GM23338 (cell line): Measurements from ENCODE around the gene HECTD1. TPM values are rescaled to one million over a fixed set of nuclear protein-coding genes. Genes with fewer than 3 reads are reported as not detected.

Source experiments
- ATAC-seq: fragments of 200-7000 bp; cut with Tn5 transposase; 3 replicates; pipeline ENCODE4 v1.9.1; 2020
- DNase-seq: peaks from one replicate; pipeline ENCODE4 v3.0.0-alpha.2; 2015; ENCODE audit warnings: low spot score
- H2AFZ ChIP-seq: fragments of 200-600 bp; sonication (generic); 2 replicates; pipeline ENCODE4 v1.8.0; 2016; ENCODE audit warnings: antibody characterized with exemption, mild to moderate bottlenecking, moderate library complexity
- H3F3A ChIP-seq: fragments of 200-600 bp; sonication (generic); replicated peaks from 2 replicates; pipeline ENCODE4 v1.8.0; 2017; ENCODE audit warnings: antibody characterized with exemption, mixed run types, low read depth
- H3K27ac ChIP-seq: fragments of 200-600 bp; sonication (generic); 2 replicates; pipeline ENCODE4 v1.6.1; 2016; ENCODE audit warnings: low read depth
- H3K27me3 ChIP-seq: fragments of 200-600 bp; sonication (generic); 2 replicates; pipeline ENCODE4 v1.8.0; 2016; ENCODE audit warnings: mild to moderate bottlenecking, mixed run types, moderate library complexity; ENCODE audit not compliant: insufficient read depth
- H3K36me3 ChIP-seq: fragments of 200-600 bp; sonication (generic); 2 replicates; pipeline ENCODE4 v1.8.0; 2016; ENCODE audit warnings: mild to moderate bottlenecking; ENCODE audit not compliant: insufficient read depth
- H3K4me1 ChIP-seq: fragments of 200-600 bp; sonication (generic); 2 replicates; pipeline ENCODE4 v1.8.0; 2016; ENCODE audit warnings: mild to moderate bottlenecking, moderate library complexity; ENCODE audit not compliant: insufficient read depth
- H3K4me2 ChIP-seq: fragments of 200-600 bp; sonication (generic); 2 replicates; pipeline ENCODE4 v1.7.1; 2017; ENCODE audit warnings: mixed run types
- H3K4me3 ChIP-seq: fragments of 200-600 bp; sonication (generic); 2 replicates; pipeline ENCODE4 v1.6.1; 2016; ENCODE audit warnings: mixed run types
- H3K79me2 ChIP-seq: fragments of 200-600 bp; sonication (generic); replicated peaks from 2 replicates; pipeline ENCODE4 v1.8.0; 2017; ENCODE audit warnings: mild to moderate bottlenecking; ENCODE audit not compliant: insufficient read depth
- H3K9me2 ChIP-seq: fragments of 200-600 bp; sonication (generic); 2 replicates; pipeline ENCODE4 v1.8.0; 2017; ENCODE audit not compliant: insufficient read depth
- H4K20me1 ChIP-seq: fragments of 200-600 bp; sonication (generic); replicated peaks from 2 replicates; pipeline ENCODE4 v1.8.0; 2017; ENCODE audit warnings: mild to moderate bottlenecking; ENCODE audit not compliant: insufficient read depth
- H3K27ac Mint-ChIP-seq: 2 replicates; pipeline ENCODE4 v1.8.0; 2020; ENCODE audit warnings: inconsistent platforms, mild to moderate bottlenecking, moderate library complexity, mixed read lengths
- H3K27me3 Mint-ChIP-seq: 3 replicates; pipeline ENCODE4 v1.8.0; 2022; ENCODE audit warnings: low read depth, mild to moderate bottlenecking, moderate library complexity, mixed read lengths, inconsistent platforms; ENCODE audit not compliant: insufficient read depth, poor library complexity
- H3K36me3 Mint-ChIP-seq: 3 replicates; pipeline ENCODE4 v1.8.0; 2021; ENCODE audit warnings: low read depth, mild to moderate bottlenecking, inconsistent platforms, moderate library complexity, mixed read lengths
- H3K4me1 Mint-ChIP-seq: 3 replicates; pipeline ENCODE4 v1.8.0; 2020; ENCODE audit warnings: mild to moderate bottlenecking, inconsistent platforms, mixed read lengths
- H3K4me3 Mint-ChIP-seq: 3 replicates; pipeline ENCODE4 v1.8.0; 2021; ENCODE audit warnings: moderate library complexity, mild to moderate bottlenecking, inconsistent platforms, mixed read lengths
- H3K9me3 Mint-ChIP-seq: 3 replicates; pipeline ENCODE4 v1.8.0; 2020; ENCODE audit warnings: moderate library complexity, mild to moderate bottlenecking, inconsistent platforms, mixed read lengths
- CREB1 ChIP-seq: fragments of 250-450 bp; sonication (Bioruptor Pico); IDR thresholded peaks from 2 replicates; pipeline ENCODE4 v1.5.0; 2020; ENCODE audit warnings: low read depth, mild to moderate bottlenecking, moderate library complexity
- EZH2 ChIP-seq: fragments of 200-600 bp; sonication (generic); IDR thresholded peaks from one replicate; pipeline ENCODE4 v1.8.0; 2017; ENCODE audit warnings: antibody characterized with exemption, mild to moderate bottlenecking, low read depth; ENCODE audit not compliant: unreplicated experiment
- EZH2phosphoT487 ChIP-seq: fragments of 200-600 bp; sonication (generic); IDR thresholded peaks from one replicate; pipeline ENCODE4 v1.8.1; 2018; ENCODE audit warnings: antibody characterized with exemption; ENCODE audit not compliant: unreplicated experiment
- JUNB ChIP-seq: IDR thresholded peaks from one replicate; pipeline ENCODE4 v1.6.1; 2016; ENCODE audit warnings: antibody characterized with exemption; ENCODE audit not compliant: unreplicated experiment
- NANOG ChIP-seq: IDR thresholded peaks from 2 replicates; pipeline ENCODE4 v1.6.1; 2016; ENCODE audit warnings: antibody characterized with exemption, borderline replicate concordance
- POLR2AphosphoS5 ChIP-seq: IDR thresholded peaks from 2 replicates; pipeline ENCODE4 v1.6.1; 2016; ENCODE audit warnings: antibody characterized with exemption, low read depth
- STAT1 ChIP-seq: IDR thresholded peaks from one replicate; pipeline ENCODE4 v1.6.1; 2016; ENCODE audit warnings: antibody characterized with exemption; ENCODE audit not compliant: unreplicated experiment
- ZNF114 ChIP-seq: fragments of 250-450 bp; sonication (Bioruptor Pico); IDR thresholded peaks from 2 replicates; pipeline ENCODE4 v1.5.0; 2020; ENCODE audit warnings: mild to moderate bottlenecking, moderate library complexity
- ZNF331 ChIP-seq: fragments of 250-450 bp; sonication (Bioruptor Pico); IDR thresholded peaks from 2 replicates; pipeline ENCODE4 v1.5.0; 2020; ENCODE audit warnings: low read depth, mild to moderate bottlenecking, moderate library complexity
- polyA plus RNA-seq: library from polyadenylated mRNA; unstranded; fragments of >200 nt; fragmentation: Nextera tagmentation; extraction: Ambion mirVana; gene quantifications from 2 replicates; pipeline ENCODE4 v1.2.1, GENCODE V29; 2016
- total RNA-seq: library from RNA; depleted of rRNA; stranded (reverse); fragments of >200 nt; shearing (Covaris generic); gene quantifications from 2 replicates; pipeline ENCODE4 v1.2.3, GENCODE V29; 2014
- TF ChIP-seq, protein P1 (sequence below), 2 experiments: fragments of 200-600 bp in 1 of 2; sonication (generic) in 1 of 2; conservative IDR thresholded peaks; 2 replicates each; pipeline versions ENCODE4 v1.5.1 to v1.6.1; 2016 to 2017; ENCODE audit warnings: antibody characterized with exemption in 2 of 2, low read depth in 2 of 2, mild to moderate bottlenecking in 2 of 2, moderate library complexity in 1 of 2
- TF ChIP-seq, protein P2 (sequence below): fragments of 250-450 bp; sonication (Bioruptor Pico); IDR thresholded peaks from 2 replicates; pipeline ENCODE4 v1.5.0; 2020; ENCODE audit warnings: mild to moderate bottlenecking, moderate library complexity
- TF ChIP-seq, protein P3 (sequence below): IDR thresholded peaks from one replicate; pipeline ENCODE4 v1.6.1; 2018; ENCODE audit warnings: antibody characterized with exemption; ENCODE audit not compliant: unreplicated experiment
- TF ChIP-seq, protein P4 (sequence below): IDR thresholded peaks from 2 replicates; pipeline ENCODE4 v1.6.1; 2016; ENCODE audit warnings: antibody characterized with exemption

The HECTD1 gene
- total and polyA plus RNA-seq, 2 experiments from 2014 or later, result 42.1 to 132 TPM

DNA sequence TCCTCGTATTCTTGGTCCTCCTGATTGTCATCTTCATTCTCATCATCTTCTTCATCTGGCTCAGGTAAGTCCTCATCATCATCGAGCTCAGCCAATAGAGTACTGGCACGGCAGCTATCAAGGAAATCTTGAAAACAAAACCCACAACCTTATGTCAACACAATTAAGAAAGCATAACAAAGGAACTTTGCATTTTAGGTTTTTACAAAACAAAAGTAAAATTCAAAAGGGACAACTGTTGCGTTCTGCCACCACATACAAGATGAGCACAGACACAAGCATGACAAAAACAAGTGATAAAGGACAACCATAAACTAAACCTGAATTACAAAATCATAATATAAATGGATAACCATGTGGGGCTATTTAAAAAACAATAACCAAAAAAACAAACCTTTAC is 84.7 kb downstream of the HECTD1 start:
- H3K4me1 Mint-ChIP-seq, result peaks cover 24% of the 10 kb centered on the region
- H4K20me1 ChIP-seq, result no peaks in the 10 kb centered on the region
- no peaks in the 10 kb centered on the region for H3K9me2 ChIP-seq
- no peaks in the 10 kb centered on the region for H3K27me3 ChIP-seq
- no peaks in the 10 kb centered on the region for H3F3A ChIP-seq
- H2AFZ ChIP-seq, result no peak overlapping the region
- H3K79me2 ChIP-seq, result no peaks in the 10 kb centered on the region
- no peaks in the 10 kb centered on the region for H3K27me3 Mint-ChIP-seq
- TF ChIP-seq JUNB, result no peak
- TF ChIP-seq EZH2, result no peak
- TF ChIP-seq, protein P1, sequence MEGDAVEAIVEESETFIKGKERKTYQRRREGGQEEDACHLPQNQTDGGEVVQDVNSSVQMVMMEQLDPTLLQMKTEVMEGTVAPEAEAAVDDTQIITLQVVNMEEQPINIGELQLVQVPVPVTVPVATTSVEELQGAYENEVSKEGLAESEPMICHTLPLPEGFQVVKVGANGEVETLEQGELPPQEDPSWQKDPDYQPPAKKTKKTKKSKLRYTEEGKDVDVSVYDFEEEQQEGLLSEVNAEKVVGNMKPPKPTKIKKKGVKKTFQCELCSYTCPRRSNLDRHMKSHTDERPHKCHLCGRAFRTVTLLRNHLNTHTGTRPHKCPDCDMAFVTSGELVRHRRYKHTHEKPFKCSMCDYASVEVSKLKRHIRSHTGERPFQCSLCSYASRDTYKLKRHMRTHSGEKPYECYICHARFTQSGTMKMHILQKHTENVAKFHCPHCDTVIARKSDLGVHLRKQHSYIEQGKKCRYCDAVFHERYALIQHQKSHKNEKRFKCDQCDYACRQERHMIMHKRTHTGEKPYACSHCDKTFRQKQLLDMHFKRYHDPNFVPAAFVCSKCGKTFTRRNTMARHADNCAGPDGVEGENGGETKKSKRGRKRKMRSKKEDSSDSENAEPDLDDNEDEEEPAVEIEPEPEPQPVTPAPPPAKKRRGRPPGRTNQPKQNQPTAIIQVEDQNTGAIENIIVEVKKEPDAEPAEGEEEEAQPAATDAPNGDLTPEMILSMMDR (conservative IDR thresholded peaks at IDR 0.05; ENCODE audit: low read depth in 2 of 2), result no peak
- no peak for TF ChIP-seq EZH2phosphoT487
- TF ChIP-seq NANOG, result peak; percentile 92
- TF ChIP-seq, protein P2, sequence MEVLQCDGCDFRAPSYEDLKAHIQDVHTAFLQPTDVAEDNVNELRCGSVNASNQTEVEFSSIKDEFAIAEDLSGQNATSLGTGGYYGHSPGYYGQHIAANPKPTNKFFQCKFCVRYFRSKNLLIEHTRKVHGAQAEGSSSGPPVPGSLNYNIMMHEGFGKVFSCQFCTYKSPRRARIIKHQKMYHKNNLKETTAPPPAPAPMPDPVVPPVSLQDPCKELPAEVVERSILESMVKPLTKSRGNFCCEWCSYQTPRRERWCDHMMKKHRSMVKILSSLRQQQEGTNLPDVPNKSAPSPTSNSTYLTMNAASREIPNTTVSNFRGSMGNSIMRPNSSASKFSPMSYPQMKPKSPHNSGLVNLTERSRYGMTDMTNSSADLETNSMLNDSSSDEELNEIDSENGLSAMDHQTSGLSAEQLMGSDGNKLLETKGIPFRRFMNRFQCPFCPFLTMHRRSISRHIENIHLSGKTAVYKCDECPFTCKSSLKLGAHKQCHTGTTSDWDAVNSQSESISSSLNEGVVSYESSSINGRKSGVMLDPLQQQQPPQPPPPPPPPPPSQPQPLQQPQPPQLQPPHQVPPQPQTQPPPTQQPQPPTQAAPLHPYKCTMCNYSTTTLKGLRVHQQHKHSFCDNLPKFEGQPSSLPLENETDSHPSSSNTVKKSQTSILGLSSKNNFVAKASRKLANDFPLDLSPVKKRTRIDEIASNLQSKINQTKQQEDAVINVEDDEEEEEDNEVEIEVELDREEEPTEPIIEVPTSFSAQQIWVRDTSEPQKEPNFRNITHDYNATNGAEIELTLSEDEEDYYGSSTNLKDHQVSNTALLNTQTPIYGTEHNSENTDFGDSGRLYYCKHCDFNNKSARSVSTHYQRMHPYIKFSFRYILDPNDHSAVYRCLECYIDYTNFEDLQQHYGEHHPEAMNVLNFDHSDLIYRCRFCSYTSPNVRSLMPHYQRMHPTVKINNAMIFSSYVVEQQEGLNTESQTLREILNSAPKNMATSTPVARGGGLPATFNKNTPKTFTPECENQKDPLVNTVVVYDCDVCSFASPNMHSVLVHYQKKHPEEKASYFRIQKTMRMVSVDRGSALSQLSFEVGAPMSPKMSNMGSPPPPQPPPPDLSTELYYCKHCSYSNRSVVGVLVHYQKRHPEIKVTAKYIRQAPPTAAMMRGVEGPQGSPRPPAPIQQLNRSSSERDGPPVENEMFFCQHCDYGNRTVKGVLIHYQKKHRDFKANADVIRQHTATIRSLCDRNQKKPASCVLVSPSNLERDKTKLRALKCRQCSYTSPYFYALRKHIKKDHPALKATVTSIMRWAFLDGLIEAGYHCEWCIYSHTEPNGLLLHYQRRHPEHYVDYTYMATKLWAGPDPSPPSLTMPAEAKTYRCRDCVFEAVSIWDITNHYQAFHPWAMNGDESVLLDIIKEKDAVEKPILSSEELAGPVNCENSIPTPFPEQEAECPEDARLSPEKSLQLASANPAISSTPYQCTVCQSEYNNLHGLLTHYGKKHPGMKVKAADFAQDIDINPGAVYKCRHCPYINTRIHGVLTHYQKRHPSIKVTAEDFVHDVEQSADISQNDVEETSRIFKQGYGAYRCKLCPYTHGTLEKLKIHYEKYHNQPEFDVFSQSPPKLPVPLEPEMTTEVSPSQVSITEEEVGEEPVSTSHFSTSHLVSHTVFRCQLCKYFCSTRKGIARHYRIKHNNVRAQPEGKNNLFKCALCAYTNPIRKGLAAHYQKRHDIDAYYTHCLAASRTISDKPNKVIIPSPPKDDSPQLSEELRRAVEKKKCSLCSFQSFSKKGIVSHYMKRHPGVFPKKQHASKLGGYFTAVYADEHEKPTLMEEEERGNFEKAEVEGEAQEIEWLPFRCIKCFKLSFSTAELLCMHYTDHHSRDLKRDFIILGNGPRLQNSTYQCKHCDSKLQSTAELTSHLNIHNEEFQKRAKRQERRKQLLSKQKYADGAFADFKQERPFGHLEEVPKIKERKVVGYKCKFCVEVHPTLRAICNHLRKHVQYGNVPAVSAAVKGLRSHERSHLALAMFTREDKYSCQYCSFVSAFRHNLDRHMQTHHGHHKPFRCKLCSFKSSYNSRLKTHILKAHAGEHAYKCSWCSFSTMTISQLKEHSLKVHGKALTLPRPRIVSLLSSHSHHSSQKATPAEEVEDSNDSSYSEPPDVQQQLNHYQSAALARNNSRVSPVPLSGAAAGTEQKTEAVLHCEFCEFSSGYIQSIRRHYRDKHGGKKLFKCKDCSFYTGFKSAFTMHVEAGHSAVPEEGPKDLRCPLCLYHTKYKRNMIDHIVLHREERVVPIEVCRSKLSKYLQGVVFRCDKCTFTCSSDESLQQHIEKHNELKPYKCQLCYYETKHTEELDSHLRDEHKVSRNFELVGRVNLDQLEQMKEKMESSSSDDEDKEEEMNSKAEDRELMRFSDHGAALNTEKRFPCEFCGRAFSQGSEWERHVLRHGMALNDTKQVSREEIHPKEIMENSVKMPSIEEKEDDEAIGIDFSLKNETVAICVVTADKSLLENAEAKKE (CRISPR knock-in tag), result no peak
- TF ChIP-seq, protein P3, sequence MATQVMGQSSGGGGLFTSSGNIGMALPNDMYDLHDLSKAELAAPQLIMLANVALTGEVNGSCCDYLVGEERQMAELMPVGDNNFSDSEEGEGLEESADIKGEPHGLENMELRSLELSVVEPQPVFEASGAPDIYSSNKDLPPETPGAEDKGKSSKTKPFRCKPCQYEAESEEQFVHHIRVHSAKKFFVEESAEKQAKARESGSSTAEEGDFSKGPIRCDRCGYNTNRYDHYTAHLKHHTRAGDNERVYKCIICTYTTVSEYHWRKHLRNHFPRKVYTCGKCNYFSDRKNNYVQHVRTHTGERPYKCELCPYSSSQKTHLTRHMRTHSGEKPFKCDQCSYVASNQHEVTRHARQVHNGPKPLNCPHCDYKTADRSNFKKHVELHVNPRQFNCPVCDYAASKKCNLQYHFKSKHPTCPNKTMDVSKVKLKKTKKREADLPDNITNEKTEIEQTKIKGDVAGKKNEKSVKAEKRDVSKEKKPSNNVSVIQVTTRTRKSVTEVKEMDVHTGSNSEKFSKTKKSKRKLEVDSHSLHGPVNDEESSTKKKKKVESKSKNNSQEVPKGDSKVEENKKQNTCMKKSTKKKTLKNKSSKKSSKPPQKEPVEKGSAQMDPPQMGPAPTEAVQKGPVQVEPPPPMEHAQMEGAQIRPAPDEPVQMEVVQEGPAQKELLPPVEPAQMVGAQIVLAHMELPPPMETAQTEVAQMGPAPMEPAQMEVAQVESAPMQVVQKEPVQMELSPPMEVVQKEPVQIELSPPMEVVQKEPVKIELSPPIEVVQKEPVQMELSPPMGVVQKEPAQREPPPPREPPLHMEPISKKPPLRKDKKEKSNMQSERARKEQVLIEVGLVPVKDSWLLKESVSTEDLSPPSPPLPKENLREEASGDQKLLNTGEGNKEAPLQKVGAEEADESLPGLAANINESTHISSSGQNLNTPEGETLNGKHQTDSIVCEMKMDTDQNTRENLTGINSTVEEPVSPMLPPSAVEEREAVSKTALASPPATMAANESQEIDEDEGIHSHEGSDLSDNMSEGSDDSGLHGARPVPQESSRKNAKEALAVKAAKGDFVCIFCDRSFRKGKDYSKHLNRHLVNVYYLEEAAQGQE, result no peak
- no peak for TF ChIP-seq ZNF331 (CRISPR knock-in tag)
- no peak for TF ChIP-seq ZNF114 (CRISPR knock-in tag)
- TF ChIP-seq CREB1 (CRISPR knock-in tag), result peak; percentile 56; the same call in 1 of the 2 replicates
- TF ChIP-seq STAT1, result no peak
- TF ChIP-seq, protein P4, sequence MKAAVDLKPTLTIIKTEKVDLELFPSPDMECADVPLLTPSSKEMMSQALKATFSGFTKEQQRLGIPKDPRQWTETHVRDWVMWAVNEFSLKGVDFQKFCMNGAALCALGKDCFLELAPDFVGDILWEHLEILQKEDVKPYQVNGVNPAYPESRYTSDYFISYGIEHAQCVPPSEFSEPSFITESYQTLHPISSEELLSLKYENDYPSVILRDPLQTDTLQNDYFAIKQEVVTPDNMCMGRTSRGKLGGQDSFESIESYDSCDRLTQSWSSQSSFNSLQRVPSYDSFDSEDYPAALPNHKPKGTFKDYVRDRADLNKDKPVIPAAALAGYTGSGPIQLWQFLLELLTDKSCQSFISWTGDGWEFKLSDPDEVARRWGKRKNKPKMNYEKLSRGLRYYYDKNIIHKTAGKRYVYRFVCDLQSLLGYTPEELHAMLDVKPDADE, result no peak
- TF ChIP-seq POLR2AphosphoS5, result no peak
- ATAC-seq (peak; percentile 82), DNase-seq (peak; percentile 76)
- peak overlapping the region; percentile 12; the same call in 1 of the 2 replicates for H3K27ac ChIP-seq
- H3K4me3 ChIP-seq, result peak overlapping the region; percentile 5; the same call in 1 of the 2 replicates
- 0 out of 2 replicates have a peak overlapping the region, but pooled peaks have one; percentile 34 for H3K27ac Mint-ChIP-seq
- peak overlapping the region; percentile 16; the same call in 1 of the 2 replicates for H3K4me2 ChIP-seq
- peaks cover 6% of the 10 kb centered on the region; the same call in 1 of the 2 replicates for H3K36me3 ChIP-seq
- no peaks in the 10 kb centered on the region; the same call in 2 of the 3 replicates for H3K9me3 Mint-ChIP-seq
- peaks cover 11% of the 10 kb centered on the region for H3K4me1 ChIP-seq
- H3K36me3 Mint-ChIP-seq, result peaks cover 49% of the 10 kb centered on the region
- peak overlapping the region; percentile 0 for H3K4me3 Mint-ChIP-seq
